Activated naive CD4-positive, alpha-beta T cell treated with anti-CD3 and anti-CD28 coated beads, Interleukin-2, amount 50 U/mL, for 16 hours (primary cell): ENCODE results near the gene COL20A1.
A peak's percentile ranks its signal among the peaks of the same experiment; 100 is the strongest.
"Not testable (repeated sequence)": the region's sequence is repeated elsewhere in the genome, so short reads cannot be mapped to it uniquely, and the experiment has no call there.

ENCODE experiments used
- DNase-seq: peaks from one replicate; pipeline ENCODE4 v3.0.0-alpha.2; 2020

Gene COL20A1

DNA sequence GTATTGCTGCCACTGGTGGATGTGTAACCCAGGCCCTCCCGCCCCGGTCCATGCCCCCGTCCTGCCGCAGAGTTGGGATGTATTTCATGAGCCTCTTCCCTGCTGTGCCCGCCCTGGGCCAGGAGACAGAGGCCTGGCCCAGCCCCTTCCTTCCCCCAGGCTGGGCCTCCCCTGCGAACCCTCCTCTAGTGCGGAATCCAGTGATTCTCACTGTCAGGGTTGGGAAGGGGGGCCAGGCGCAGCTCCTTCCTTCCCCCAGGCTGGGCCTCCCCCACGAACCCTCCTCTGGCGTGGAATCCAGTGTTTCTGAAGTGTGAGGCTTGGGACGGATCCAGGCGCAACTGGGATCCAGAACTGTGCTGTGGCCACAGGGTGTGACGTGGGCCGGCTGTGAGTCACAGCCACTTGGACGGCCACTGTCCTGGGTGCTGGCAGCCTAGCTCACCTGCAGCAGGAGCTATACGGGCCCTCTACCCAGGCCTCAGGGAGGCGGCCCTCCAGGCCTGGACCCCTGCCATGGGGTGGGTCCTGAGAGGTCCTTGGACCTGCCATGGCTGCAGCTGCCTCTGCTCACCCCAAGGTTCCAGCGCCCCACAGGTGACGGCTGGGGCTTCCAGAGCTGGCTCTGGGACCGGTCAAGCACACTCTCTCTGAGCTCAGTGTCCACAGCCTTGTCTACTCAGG is 28.3 kb downstream of the COL20A1 start:
- peak; percentile 9 for DNase-seq

- DNase-seq: no peak
Observed at GRCh38 chr20:63322146-63322932, 29.4 kb downstream of the COL20A1 start.

DNA sequence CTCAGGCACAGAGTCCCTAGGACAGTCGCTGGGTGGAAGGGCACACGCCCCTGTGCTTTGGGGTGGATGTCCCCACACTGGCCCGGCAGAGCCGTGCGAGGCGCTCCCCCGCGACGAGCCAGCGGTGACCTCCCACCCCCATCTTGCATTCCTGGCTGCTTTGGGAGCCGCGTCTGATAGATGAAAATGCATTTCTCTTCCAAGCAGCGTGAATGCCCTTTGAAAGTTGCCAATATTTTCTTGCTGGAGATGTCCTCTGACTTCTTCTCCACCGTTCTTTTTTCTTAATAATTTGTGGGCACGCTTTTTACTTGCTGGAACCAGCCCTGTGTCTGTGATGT is 29.9 kb downstream of the COL20A1 start:
- no peak for DNase-seq

DNA sequence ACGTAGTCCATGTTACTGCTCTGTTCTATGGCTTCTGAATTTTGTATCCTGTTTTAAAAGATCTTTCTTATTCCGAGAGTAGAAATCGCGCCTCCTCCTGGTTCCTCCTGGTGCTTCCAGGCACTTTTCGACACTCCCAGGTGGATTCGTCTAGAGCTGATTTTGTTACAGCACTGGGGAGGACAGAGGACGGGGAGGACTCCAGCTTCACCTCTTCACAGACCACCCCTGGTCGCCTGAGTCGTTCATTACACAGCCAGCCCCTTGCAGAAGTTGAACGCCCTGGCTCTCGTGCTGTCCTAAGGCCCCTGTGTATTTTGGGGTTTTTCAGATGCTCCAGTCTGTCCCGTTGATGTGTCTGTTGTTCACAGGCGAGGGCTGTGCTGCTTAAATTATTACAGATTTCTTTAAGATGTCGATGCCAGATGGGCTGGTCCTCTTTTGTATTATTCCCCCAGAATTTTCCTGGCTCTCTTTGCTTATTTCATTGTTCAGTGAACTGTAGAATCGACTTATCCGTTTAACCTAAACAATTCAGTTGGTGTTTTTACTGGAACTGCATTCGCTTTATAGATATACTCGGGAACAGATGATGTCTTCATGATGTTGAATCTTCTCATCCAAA is 30.5 kb downstream of the COL20A1 start:
- DNase-seq: no peak

DNA sequence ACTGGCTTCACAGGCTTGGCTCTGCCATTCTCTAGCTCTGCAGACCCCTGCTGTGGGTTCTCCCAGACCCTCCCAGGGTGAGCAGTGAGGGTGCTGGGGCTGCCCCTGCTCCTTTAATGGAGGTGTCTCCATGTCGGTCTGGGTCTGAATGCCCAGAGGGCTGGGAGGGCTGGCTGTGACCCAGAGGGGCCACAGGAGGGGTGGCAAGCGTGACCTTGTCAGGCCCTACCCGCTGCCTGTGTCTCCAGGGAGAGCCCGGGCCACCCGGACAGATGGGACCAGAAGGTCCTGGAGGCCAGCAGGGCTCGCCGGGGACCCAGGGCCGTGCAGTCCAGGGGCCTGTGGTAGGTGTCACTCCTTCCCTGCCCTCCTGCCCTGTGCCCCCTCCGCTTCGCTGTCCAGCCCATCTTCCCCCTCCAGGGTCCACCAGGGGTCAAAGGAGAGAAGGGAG is 32.1 kb downstream of the COL20A1 start:
- peak; percentile 8 for DNase-seq

GRCh38 chr20:63325554-63326313 is 32.7 kb downstream of the COL20A1 start:
- no peak for DNase-seq

DNA sequence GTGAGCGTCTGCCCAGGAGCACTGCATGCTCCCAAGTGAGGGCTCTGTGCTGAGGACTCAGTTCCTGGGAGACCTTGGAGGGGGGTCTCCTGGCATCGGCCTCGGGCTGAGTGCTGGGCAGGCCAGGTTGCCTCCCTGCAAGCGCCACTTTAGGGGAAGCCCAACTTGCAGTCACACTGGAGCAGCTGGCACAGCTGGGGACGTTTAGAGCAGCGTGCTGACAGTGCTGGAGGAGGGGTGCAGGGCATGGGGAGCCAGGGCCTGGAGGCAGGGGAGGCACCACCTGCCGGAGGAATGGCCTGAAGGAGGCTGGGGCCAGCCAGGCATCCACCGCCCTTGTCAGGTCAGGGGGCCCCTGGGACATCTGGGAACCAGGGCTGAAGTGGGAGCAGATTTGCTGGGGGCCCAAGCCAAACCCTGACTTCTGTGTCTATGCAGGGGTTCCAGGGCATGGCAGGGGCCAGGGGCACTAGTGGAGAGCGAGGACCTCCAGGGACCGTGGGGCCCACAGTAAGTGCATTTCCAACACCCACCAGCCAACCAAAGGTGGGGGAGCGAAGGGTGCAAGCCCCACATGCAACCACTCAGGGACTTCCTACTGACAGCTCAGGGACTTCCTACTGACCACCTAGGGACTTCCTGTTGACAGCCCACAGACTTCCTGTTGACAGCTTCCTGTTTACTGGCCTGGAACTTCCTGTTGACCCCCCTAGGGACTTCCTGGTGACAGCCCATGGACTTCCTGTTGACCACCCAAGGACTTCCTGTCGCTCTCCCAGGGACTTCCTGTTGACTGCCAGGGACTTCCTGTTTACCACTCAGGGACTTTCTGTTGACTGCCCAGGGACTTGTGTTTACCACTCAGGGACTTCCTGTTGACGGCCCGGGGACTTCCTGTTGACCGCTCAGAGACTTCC is 33.6 kb downstream of the COL20A1 start:
- DNase-seq: no peak

DNA sequence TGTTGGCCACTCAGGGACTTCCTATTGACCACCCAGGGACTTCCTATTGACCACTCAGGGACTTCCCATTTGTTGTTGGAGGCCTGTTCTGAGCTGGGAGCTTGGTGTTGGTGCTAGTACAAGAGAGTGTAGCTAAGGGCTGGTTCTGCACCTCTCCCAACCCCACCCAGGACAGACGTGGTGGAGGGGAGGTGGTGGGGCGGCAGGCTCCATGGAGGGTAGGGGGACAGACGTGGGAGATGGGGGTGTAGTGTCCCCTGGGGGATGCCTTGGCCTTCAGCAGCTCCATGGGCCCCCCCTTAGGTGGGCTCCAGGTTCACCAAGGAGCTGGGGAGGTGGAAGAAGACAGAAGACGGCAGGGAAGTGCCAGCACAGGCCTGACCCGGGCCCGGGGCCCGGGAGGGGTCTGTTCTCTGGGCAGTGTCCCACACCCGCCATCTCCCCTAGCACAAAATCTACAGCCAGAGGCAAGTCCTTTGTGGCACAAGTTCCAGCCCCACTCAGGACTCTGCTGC is 34.3 kb downstream of the COL20A1 start:
- no peak for DNase-seq

GRCh38 chr20:63328026-63328700 is 35.2 kb downstream of the COL20A1 start:
- no peak for DNase-seq

GRCh38 chr20:63328718-63329275 is 35.8 kb downstream of the COL20A1 start:
- DNase-seq: no peak

- DNase-seq: no peak
Observed at GRCh38 chr20:63329331-63330083, 36.5 kb downstream of the COL20A1 start.

GRCh38 chr20:63330084-63330760 is 37.2 kb downstream of the COL20A1 start:
- no peak for DNase-seq

GRCh38 chr20:63330940-63331339 is 38.0 kb downstream of the COL20A1 start:
- DNase-seq: no peak

- no peak for DNase-seq
Observed at GRCh38 chr20:63331741-63332400, 38.9 kb downstream of the COL20A1 start.

DNA sequence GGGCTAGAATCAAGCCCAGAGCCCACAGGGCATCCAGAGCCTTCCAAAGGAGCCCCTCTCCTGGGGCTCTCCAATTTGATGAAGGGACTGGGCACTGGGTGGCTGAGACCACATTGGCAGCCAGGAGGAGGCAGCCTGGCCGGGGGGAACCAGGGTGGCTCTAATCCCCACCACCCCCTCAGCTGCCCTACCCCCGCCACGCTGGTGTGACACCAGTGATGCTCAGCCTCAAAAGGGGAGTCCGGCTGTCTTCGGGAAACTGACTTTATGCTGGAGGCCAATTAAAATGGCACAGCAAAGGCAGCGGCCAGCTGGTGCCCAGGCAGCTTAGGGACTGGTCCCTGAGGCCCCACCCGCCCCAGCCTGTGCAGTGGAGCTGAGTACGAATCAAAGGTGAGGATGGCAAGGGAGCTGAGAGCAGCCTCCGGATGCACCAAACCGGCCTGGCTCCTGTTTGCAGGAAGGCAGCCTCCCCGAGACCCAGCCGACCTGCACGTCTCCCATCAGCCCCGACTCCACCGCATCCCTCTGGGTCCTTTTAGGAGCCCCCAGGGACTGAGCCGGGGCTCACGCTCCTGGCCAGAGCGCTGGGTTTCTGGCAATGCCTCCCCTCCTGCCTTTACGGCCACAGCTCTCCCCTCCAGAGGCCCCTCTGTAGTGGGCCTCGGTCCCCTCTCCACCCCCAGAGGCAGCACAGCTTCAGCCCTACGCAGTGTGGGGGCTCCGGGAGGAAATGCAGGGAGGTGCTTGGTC is 39.7 kb downstream of the COL20A1 start:
- no peak for DNase-seq

GRCh38 chr20:63333241-63333836 is 40.4 kb downstream of the COL20A1 start:
- DNase-seq: no peak

DNA sequence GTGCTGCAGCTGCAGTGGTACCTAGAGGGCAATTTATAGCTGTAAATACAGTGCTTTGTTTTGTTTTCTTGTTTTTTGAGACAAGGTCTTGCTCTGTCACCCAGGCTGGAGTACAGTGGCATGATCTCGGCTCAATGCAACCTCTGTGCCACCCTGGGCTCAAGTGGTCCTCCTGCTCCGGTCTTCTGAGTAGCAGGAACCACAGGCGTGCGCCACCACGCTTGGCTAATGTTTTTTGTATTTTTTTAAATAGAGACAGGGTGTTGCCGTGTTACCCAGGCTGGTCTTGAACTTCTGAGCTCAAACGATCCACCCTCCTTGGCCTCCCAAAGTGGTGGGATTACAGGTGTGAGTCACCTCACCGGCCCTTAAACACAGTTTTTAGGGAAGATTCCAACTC is 41.4 kb downstream of the COL20A1 start:
- DNase-seq: no peak

DNA sequence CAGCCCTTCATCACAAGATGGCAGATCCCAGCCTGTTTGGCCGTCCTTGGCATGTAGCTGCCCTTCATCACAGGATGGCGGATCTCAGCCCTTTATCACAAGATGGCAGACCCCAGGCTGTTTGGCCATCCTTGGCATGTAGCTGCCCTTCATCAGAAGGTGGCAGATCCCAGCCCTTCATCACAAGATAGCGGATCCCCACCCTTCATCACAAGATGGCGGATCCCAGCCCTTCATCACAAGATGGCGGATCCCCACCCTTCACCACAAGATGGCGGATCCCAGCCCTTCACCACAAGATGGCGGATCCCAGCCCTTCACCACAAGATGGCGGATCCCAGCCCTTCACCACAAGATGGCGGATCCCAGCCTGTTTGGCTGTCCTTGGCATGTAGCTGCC is 42.1 kb downstream of the COL20A1 start:
- DNase-seq: not testable (repeated sequence)
